ENCODE measurements around the gene CPEB2. TPM values are rescaled to one million over a fixed set of nuclear protein-coding genes. Genes with fewer than 3 reads are reported as not detected.

CPEB2 gene
- total RNA-seq, 1 experiment from 2014 or later, result 3.4 TPM

DNA sequence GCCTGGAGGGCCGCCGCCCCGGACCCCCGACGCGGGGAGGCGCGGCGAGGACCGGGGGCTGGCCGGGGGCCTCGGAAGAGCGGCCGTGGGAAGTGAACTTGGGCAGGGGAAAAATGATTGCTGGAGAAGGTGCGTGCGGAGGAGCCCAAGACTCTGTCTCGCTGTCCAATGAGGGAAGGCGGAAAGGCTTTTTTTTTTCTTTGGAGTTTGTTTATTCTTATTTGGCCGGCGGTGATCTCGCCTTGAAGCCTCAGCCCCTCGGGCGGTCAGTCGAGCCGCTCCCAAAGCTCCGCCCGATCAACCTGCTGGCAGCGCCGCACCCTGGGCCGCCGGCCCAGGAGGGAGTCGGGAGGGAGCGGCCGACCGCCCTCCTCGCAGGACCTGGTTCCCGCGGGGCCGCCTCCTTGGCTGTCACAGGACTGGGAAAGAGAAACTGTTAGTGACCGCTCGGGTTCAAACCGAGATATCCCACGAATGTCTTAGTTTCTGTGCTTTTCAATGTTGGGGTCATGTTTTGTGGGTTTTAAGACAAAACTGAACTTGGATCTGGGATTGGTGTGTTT, 2.5 kb downstream of the CPEB2 start:
- Histone ChIP-seq H3K9me3 (no peaks in the 10 kb centered on the region), H3K27me3 (no peaks in the 10 kb centered on the region), H3K36me3 (no peaks in the 10 kb centered on the region; the same call in 1 of the 2 replicates), H3K4me3 (peak overlapping the region; percentile 61)
- DNase-seq, result peak; percentile 73

DNA sequence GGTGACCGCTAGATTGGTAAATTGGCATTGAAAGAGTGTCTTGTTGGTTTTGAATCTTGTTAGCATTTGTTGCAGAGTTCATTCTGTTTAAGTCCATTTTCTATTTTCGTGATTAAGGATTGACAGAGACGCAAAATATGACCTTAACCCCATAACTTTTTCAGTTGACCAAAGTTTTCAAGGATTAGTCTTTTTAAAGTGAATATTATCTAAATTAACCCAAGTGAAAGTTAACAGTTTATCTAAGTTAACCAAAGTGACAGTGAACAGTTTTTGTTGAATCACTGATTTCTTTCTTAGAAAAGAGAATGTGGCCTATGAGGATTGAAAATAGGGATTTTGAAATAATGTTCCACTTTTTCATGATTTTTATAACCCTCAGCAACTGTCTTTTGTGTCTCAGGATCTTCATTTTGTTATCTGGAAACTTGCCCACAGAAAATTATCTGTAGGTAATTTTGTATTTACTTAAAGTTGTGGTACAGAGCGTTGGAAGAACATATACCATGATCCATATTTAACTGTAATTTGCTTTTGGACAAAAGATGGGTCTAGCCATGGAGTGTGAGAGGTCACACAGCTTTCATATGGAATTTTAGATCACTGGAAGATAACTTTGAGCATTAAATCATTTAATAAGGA, 3.3 kb downstream of the CPEB2 start:
- Histone ChIP-seq H3K9me3 (no peaks in the 10 kb centered on the region), H3K4me3 (peak overlapping the region; percentile 61), H3K36me3 (no peaks in the 10 kb centered on the region; the same call in 1 of the 2 replicates), H3K27me3 (no peaks in the 10 kb centered on the region)
- no peak for DNase-seq

DNA sequence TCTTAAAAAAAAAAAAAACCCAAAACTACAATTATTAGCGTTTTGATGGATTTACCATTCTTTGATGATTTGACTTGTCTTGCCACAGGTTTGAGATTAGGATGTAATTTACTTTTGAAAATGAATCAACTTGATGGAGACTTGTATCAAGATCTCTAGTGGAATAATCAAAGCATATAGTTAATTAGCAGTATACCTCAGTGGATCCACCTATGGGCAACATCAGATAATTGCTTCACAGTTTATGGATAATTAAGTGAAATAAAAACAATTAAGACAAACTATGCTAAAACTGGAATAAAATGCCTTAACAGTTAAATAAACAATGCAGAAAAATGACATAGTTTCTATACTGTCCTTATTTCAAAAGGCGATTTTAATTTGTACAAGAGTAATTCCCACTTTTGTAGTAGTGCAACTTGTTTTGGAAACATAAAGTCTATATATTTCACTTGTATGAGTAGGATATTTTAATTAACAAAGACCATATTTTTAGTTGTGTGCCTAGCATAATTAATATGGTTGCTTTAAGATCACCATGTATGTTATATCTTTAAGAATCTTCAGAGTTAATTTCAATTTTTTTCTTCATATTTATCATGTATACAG, 4.2 kb downstream of the CPEB2 start:
- no peaks in the 10 kb centered on the region; the same call in 1 of the 2 replicates for H3K36me3 ChIP-seq
- H3K27me3 ChIP-seq, result no peaks in the 10 kb centered on the region
- no peak for DNase-seq
- no peak overlapping the region for H3K4me3 ChIP-seq
- H3K9me3 ChIP-seq, result no peaks in the 10 kb centered on the region

DNA sequence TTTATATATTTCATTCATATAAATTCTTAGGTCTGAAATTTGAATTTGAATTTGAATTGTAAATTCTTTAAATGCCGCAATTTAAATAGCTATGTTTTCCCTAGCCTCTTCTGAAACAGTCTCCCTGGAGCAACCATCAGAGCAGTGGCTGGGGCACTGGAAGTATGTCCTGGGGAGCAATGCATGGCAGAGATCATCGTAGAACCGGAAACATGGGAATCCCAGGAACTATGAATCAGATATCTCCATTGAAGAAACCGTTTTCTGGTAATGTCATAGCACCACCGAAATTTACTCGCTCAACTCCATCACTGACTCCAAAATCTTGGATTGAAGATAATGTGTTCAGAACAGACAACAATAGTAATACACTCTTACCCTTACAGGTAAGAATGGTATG, 4.9 kb downstream of the CPEB2 start:
- no peak overlapping the region for H3K4me3 ChIP-seq

DNA sequence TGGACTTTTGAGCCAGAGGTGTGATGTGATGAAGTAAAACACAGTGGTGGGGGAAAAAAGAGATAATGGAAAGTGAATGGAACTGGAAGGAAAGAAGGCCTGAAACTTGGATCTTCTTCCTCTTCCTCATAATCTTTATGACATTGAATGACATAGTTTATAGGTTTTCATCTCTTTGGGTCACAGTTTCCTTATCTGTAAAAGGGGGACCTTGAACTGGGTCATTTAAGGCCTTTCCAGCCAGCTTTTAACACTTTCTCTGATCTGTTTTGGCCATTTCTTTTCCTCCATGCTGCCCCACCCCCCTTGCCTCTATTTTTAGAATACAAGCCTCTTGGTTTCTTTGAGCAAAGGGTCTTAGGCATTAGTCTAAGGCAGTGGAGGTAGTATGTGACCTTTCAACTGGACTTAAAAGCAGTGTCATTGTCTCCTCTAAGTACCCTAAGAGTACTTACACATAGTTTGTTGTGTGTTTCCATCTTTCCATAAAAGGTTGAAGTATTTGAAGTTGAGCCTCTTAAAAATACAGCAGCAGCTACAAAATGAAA, 7.8 kb downstream of the CPEB2 start:
- Histone ChIP-seq H3K9me3 (no peaks in the 10 kb centered on the region), H3K27me3 (no peaks in the 10 kb centered on the region), H3K4me3 (no peak overlapping the region), H3K36me3 (no peaks in the 10 kb centered on the region; the same call in 1 of the 2 replicates)
- DNase-seq, result no peak

More for the DNA sequence above, 4.9 kb downstream of the CPEB2 start:
- DNase-seq, result no peak
- Histone ChIP-seq H3K27me3 (no peaks in the 10 kb centered on the region), H3K9me3 (no peaks in the 10 kb centered on the region), H3K36me3 (no peaks in the 10 kb centered on the region; the same call in 1 of the 2 replicates)

DNA sequence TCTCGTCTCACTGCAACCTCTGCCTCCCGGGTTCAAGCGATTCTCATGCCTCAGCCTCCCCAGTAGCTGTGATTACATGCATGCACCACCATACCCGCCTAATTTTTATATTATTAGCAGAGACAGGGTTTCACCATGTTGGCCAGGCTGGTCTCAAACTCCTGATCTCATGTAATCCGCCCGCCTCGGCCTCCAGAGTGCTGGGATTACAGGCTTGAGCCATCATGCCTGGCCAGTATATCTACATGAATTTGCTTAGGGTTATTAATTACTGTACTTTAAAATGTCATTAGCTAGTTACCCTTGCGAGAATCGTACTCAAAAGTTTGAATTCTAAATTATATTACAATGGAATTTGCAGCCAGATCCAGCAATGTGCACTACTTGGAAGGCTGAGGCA, 8.9 kb downstream of the CPEB2 start:
- Histone ChIP-seq H3K9me3 (no peaks in the 10 kb centered on the region), H3K27me3 (no peaks in the 10 kb centered on the region), H3K36me3 (no peaks in the 10 kb centered on the region; the same call in 1 of the 2 replicates), H3K4me3 (no peak overlapping the region)
- no peak for DNase-seq

DNA sequence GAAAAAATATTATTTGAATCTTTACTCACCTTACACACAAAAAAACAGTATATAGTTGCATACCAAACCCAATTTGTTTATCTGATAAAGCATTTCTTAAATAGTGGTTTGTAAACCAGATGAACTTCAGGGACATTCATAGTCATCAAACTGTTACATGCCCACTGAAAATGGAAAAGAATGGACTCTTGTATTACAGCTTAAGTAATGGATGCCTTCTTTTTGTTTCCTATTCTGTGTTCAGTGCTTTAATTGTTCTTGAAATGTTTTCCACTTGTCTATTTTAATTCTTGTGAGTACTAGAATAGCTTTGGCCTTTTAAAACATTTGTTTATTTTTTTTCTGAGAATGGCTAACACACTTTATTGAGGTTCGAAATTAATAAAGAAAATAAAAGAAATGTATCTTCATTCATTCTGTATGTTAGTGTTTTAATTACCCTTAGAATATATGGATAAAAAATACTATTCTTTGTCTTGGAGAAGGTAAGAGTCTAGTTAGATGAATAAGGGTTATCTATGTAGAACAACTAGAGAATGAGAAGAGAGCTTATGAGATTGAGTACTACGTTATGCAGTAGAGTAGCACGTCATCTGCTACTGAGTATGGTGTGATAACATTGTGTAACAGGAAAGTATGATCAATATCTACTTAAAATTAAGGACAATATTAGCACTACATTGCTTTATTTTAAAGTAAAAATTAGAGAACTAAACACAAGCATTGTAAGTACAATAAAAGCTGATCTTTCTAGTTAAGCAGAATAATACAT, 9.9 kb downstream of the CPEB2 start:
- H3K27me3 ChIP-seq, result no peaks in the 10 kb centered on the region
- no peak overlapping the region for H3K4me3 ChIP-seq
- no peak for DNase-seq
- no peaks in the 10 kb centered on the region; the same call in none of the 2 replicates for H3K36me3 ChIP-seq
- H3K9me3 ChIP-seq, result no peaks in the 10 kb centered on the region

DNA sequence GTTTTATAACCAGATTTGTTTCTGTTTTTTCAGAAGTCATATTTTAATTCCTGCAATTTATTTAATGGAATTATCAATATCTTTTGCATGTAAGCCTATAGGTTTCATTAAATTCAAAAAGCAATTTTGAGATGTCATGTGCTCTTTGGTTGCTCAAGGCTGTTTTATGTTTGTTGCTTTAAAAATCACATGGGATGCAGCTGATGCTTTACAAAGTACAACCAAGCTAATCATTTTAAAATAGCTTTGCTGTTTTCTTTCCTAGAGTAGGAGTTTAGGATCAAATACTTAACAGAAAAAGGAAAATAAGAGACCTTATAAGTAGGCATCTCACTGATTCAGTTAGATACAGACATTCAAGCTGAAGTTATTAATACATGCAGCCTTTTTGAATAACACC, 11.3 kb downstream of the CPEB2 start:
- Histone ChIP-seq H3K36me3 (no peaks in the 10 kb centered on the region; the same call in none of the 2 replicates), H3K9me3 (no peaks in the 10 kb centered on the region), H3K4me3 (no peak overlapping the region), H3K27me3 (no peaks in the 10 kb centered on the region)
- DNase-seq, result no peak

DNA sequence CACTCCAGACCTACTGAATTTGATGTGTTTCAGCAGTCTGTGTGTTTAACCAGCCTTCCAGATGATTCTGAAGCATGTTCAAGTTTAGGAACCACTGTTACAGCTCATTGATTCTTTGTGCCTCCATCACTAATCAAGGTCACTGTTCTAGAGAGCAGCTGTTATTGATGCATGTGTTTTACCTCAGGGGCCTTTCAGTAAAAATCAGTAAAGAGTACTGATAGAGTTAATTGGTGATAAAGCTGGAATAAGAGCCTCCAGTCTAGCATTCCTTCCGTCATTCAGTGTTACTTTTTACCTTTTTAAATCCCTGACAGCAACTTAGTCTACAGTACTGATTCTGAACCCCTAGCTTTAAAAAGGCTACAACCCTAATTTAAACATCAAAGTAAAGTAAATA, 12.9 kb downstream of the CPEB2 start:
- no peak for DNase-seq
- Histone ChIP-seq H3K4me3 (no peak overlapping the region), H3K27me3 (no peaks in the 10 kb centered on the region), H3K36me3 (no peaks in the 10 kb centered on the region; the same call in none of the 2 replicates), H3K9me3 (no peaks in the 10 kb centered on the region)

DNA sequence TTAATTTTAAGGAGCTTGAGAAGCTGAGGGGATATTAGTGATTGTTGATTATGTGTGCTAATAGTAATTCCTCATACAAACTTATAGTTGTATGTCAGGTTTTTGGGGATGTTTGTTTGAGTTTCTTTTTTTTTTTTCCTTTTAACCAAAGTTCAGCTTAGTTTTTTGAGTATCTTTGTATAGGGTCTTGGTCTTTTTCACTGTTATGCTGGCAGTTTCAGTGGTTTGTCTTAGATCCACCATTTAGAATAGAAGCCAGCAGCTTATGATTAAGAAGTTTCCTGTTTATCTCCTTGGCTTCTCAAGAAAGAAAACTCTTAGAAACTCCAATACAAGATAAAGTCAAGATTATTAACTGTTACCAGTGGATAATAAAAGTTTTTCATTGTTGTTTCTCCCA, 16.1 kb downstream of the CPEB2 start:
- Histone ChIP-seq H3K27me3 (no peaks in the 10 kb centered on the region), H3K4me3 (no peak overlapping the region), H3K36me3 (no peaks in the 10 kb centered on the region; the same call in none of the 2 replicates), H3K9me3 (no peaks in the 10 kb centered on the region)
- DNase-seq, result no peak

DNA sequence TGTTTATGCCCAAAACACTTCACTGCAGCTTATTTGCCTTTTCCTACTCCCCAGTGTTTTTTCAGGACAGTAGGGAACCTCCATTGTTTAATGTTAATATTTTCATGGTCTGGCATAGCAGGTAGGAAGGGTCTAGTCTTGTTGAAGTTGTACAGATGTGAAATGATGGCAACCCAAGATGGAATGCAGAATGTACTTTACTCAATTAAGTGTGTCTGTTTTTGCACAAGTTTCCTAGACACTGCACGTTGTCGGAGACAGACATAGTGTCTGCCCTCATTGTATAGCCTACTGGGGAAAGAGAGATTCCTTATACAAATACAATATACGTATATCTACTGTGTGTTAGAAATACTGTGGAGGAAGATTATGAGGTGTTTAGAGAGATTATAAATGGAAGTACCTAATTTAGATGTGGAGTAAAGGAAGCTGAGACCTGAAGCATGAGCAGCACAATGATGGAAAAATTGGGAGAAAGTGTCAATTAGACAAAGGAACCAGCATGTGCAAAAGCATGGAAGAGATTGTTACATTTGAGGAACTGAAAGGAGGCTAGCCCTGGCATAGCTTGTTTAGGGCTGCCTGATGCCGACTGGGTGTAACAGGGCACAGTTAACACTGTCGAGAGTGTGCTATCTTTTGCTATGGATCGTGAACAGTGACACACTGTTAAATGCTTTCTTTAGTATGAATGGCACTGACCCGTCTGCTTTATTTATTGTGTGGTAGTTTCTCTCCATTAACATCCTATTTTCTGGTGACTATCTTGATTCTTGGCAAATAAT, 18.4 kb downstream of the CPEB2 start:
- DNase-seq, result no peak
- no peaks in the 10 kb centered on the region; the same call in none of the 2 replicates for H3K36me3 ChIP-seq

DNA sequence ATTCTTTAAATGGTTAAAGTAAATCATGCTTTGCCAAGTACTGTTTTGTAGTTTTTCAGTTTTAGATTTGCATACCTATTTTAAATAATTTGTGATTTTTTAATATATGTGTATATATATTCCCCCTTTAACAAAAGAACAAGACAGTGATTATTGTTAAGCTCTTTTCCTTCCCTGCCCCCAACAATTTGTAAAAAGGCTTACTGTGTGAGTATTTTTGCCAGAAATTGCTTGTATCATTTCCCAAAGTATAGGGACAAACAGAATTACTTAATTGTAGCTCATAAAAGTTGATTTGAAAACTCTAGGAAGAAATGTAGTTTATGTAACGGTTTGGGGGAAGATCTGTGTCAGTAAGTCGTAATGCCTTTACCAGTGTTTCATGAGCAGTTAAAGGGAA, 19.0 kb downstream of the CPEB2 start:
- no peak for DNase-seq
- H3K36me3 ChIP-seq, result no peaks in the 10 kb centered on the region; the same call in none of the 2 replicates
- no peaks in the 10 kb centered on the region for H3K9me3 ChIP-seq
- no peaks in the 10 kb centered on the region for H3K27me3 ChIP-seq
- H3K4me3 ChIP-seq, result no peak overlapping the region

More for the DNA sequence above, 18.4 kb downstream of the CPEB2 start:
- no peak overlapping the region for H3K4me3 ChIP-seq
- H3K9me3 ChIP-seq, result no peaks in the 10 kb centered on the region
- no peaks in the 10 kb centered on the region for H3K27me3 ChIP-seq

DNA sequence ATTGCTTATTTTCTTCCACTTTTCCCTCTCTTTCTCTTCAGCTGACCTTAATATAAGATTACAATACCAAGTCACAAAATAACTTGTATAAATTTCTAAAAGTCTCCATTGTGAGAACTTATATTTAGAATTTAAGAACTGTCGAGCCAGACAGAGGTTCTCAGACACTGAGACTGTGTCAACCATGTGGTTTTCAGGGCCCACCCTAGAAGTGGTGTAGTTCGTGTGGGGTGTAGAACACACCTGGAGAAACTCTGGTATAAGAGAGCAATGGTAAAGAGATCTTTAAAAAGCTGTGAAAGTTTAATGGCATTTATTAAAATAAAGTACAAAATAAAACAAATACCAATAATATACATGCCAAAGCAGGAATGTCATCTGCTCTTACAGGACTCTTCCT, 19.7 kb downstream of the CPEB2 start:
- Histone ChIP-seq H3K27me3 (no peaks in the 10 kb centered on the region), H3K4me3 (no peak overlapping the region), H3K36me3 (no peaks in the 10 kb centered on the region; the same call in none of the 2 replicates), H3K9me3 (no peaks in the 10 kb centered on the region)
- no peak for DNase-seq

DNA sequence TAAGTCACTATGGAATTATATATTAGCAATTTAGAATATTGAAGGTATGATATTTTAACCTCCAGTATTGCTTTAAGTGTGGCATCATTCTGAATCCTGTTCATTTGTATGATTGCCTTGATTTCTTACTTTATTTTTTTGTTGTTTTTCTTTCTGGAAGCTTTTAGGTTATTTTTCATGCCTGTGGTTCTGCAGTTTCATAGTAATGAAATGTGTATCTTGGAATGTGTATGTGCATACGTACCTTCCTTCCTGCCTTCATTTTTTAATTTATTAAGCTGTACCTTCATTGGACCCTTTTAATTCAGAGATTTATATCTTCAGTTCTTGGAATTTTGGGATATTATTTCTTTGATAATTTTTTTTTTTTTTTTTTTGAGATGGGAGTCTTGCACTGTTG, 22.1 kb downstream of the CPEB2 start:
- no peaks in the 10 kb centered on the region for H3K27me3 ChIP-seq
- DNase-seq, result no peak
- H3K4me3 ChIP-seq, result no peak overlapping the region
- no peaks in the 10 kb centered on the region for H3K36me3 ChIP-seq
- H3K9me3 ChIP-seq, result no peaks in the 10 kb centered on the region

DNA sequence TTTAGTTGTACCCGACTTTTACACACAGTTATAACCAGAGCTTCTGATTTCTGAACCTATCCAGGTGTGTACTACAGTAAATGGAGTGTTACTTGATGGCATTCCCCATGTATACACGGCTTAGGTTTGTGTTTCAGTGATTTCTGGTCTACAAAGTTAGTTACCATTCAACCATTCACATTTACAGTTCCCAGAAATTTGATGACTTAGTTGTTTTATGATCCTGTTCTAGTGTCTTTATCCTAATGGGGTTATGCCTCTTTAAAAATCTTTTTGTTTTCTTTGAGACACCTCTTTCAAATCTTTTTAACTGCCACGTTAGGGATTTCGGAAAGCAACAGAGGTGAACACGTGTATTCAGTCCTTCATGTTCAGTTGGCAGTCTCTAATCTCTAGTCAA, 23.4 kb downstream of the CPEB2 start:
- no peak for DNase-seq
- Histone ChIP-seq H3K9me3 (no peaks in the 10 kb centered on the region), H3K4me3 (no peak overlapping the region), H3K27me3 (no peaks in the 10 kb centered on the region), H3K36me3 (no peaks in the 10 kb centered on the region)

DNA sequence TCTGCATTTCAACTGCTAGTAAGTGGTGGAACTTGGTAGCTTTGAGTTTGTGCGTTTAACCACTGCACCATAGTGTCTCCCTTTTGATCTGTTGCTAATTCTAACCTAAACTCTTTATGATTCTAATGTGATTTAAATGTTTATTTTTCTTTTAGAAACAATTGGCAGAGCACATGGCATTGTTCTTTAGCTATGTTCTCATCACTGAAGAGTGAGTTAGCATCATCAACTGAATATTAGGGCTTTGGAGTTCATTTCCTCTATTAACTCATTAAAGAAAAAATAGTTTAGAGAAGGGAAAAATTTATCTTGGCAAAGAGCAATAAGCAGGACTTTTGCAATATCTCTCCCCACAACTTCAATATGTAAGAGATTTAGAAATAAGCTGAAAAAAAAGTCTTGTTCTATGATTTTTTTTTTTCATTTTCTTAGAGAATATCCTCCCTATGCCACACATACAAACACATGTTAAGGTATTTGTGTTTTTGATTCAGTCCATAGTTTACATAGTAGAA, 25.7 kb downstream of the CPEB2 start:
- Histone ChIP-seq H3K36me3 (no peaks in the 10 kb centered on the region), H3K27me3 (no peaks in the 10 kb centered on the region), H3K9me3 (no peaks in the 10 kb centered on the region), H3K4me3 (no peak overlapping the region)
- DNase-seq, result no peak
